H1 (cell line): ENCODE results near the gene GALNT13. TPM values are rescaled to one million over a fixed set of nuclear protein-coding genes. Genes with fewer than 3 reads are reported as not detected.

Experiments
- CTCF ChIA-PET: fragments of 300-600 bp; sonication (Branson Sonifier 250); formaldehyde crosslinking; loops from one replicate; lab custom pipeline; 2021; ENCODE audit not compliant: partially characterized antibody; lab: Charles Lee
- POLR2A ChIA-PET: fragments of 300-600 bp; sonication (Branson Sonifier 250); formaldehyde crosslinking; loops from one replicate; lab custom pipeline; 2021; ENCODE audit warnings: inconsistent platforms; ENCODE audit not compliant: partially characterized antibody; lab: Charles Lee
- DNase-seq, 2 experiments: peaks; one replicate each; pipeline versions ENCODE4 v3.0.0 to v3.0.0-alpha.2; 2010 to 2022; ENCODE audit warnings: low spot score in 2 of 2, low read depth in 1 of 2, mixed read lengths in 1 of 2
- FAIRE-seq: peaks from 2 replicates; lab custom pipeline; 2011; peaks lifted over from hg19 to GRCh38; lab: Jason Lieb, UNC
- H2AFZ ChIP-seq: 2 replicates; pipeline ENCODE4 v1.8.1; 2012; ENCODE audit warnings: low read length, inconsistent platforms
- H2AK5ac ChIP-seq: 2 replicates; pipeline ENCODE4 v1.6.1; 2013; ENCODE audit warnings: low read depth, low read length
- H2BK120ac ChIP-seq: replicated peaks from 2 replicates; pipeline ENCODE3; 2013; ENCODE audit warnings: low read depth, low read length, inconsistent platforms
- H2BK12ac ChIP-seq: 2 replicates; pipeline ENCODE4 v1.6.1; 2013; ENCODE audit warnings: low read depth, low read length
- H2BK15ac ChIP-seq: 2 replicates; pipeline ENCODE4 v1.6.1; 2013; ENCODE audit warnings: low read length
- H2BK20ac ChIP-seq: 2 replicates; pipeline ENCODE4 v1.6.1; 2013; ENCODE audit warnings: low read length
- H2BK5ac ChIP-seq: 2 replicates; pipeline ENCODE4 v1.6.1; 2013; ENCODE audit warnings: low read depth, low read length
- H3K14ac ChIP-seq: 2 replicates; pipeline ENCODE4 v1.6.1; 2013; ENCODE audit warnings: inconsistent platforms; ENCODE audit not compliant: insufficient read length
- H3K18ac ChIP-seq: 2 replicates; pipeline ENCODE4 v1.6.1; 2013; ENCODE audit warnings: low read length; ENCODE audit errors: extremely low read depth
- H3K23ac ChIP-seq: 2 replicates; pipeline ENCODE4 v1.6.1; 2013; ENCODE audit warnings: inconsistent platforms; ENCODE audit not compliant: insufficient read length
- H3K23me2 ChIP-seq: 2 replicates; pipeline ENCODE4 v1.6.1; 2013; ENCODE audit warnings: low read depth, low read length
- H3K27ac ChIP-seq: 2 replicates; pipeline ENCODE4 v1.6.1; 2011; ENCODE audit warnings: low read depth, low read length, inconsistent platforms
- H3K27me3 ChIP-seq, 4 experiments: replicated peaks in 1 of 4; 1 replicate in 1 of 4; 2 replicates in 3 of 4; pipeline versions ENCODE4 v1.6.1 to v1.8.1; 2011 to 2013; ENCODE audit warnings: low read length in 3 of 4, mild to moderate bottlenecking in 3 of 4, inconsistent platforms in 2 of 4, mixed read lengths in 2 of 4, moderate library complexity in 1 of 4; ENCODE audit not compliant: control insufficient read depth in 3 of 4, insufficient read depth in 3 of 4; ENCODE audit errors: extremely low read depth in 1 of 4
- H3K36me3 ChIP-seq, 4 experiments: 2 replicates each; pipeline versions ENCODE4 v1.6.1 to v1.8.1; 2011 to 2013; ENCODE audit warnings: mild to moderate bottlenecking in 4 of 4, low read length in 3 of 4, moderate library complexity in 2 of 4, control low read depth in 1 of 4, inconsistent platforms in 1 of 4; ENCODE audit not compliant: insufficient read depth in 4 of 4, control insufficient read depth in 2 of 4
- H3K4ac ChIP-seq: replicated peaks from 2 replicates; pipeline ENCODE3; 2013; ENCODE audit warnings: low read length, low read depth, mixed read lengths, inconsistent platforms; ENCODE audit not compliant: insufficient read length
- H3K4me1 ChIP-seq, 4 experiments: replicated peaks in 1 of 4; 1 replicate in 1 of 4; 2 replicates in 3 of 4; pipeline versions ENCODE4 v1.6.1 to v1.8.1; 2011 to 2013; ENCODE audit warnings: low read length in 3 of 4, inconsistent platforms in 2 of 4, mixed read lengths in 1 of 4; ENCODE audit not compliant: insufficient read depth in 4 of 4, control insufficient read depth in 3 of 4
- H3K4me2 ChIP-seq, 2 experiments: 2 replicates each; pipeline versions ENCODE4 v1.6.1 to v1.8.1; 2011 to 2013; ENCODE audit warnings: low read depth in 2 of 2, low read length in 2 of 2, control low read depth in 1 of 2, inconsistent platforms in 1 of 2, mild to moderate bottlenecking in 1 of 2; ENCODE audit not compliant: insufficient read depth in 1 of 2
- H3K4me3 ChIP-seq, 4 experiments: fragments of 200-600, 300-600 bp in 1 of 4; sonication (generic), shearing (Covaris generic), sonication (Bioruptor Twin) in 1 of 4; 2 replicates each; pipeline versions ENCODE4 v1.5.1 to v1.8.1; 2011 to 2016; ENCODE audit warnings: low read length in 4 of 4, low read depth in 3 of 4, control low read depth in 2 of 4, inconsistent platforms in 2 of 4, mild to moderate bottlenecking in 2 of 4, mixed read lengths in 1 of 4, moderate library complexity in 1 of 4; ENCODE audit not compliant: insufficient read depth in 2 of 4; ENCODE audit errors: extremely low read depth in 1 of 4
- H3K56ac ChIP-seq: replicated peaks from 2 replicates; pipeline ENCODE3; 2013; ENCODE audit warnings: low read depth, mild to moderate bottlenecking, mixed read lengths, low read length, inconsistent platforms; ENCODE audit not compliant: insufficient read length
- H3K79me1 ChIP-seq: 2 replicates; pipeline ENCODE4 v1.6.1; 2013; ENCODE audit warnings: low read depth, low read length, control low read depth
- H3K79me2 ChIP-seq, 2 experiments: 2 replicates each; pipeline versions ENCODE4 v1.6.1 to v1.8.1; 2012 to 2013; ENCODE audit warnings: low read length in 2 of 2, mild to moderate bottlenecking in 2 of 2, inconsistent platforms in 1 of 2; ENCODE audit not compliant: insufficient read depth in 2 of 2, control insufficient read depth in 1 of 2
- H3K9ac ChIP-seq, 4 experiments: replicated peaks in 1 of 4; 1 replicate in 1 of 4; 2 replicates in 3 of 4; pipeline versions ENCODE4 v1.6.1 to v1.8.1; 2011 to 2013; ENCODE audit warnings: low read depth in 3 of 4, low read length in 3 of 4, control low read depth in 2 of 4, mild to moderate bottlenecking in 2 of 4, moderate library complexity in 2 of 4, inconsistent platforms in 1 of 4; ENCODE audit errors: extremely low read depth in 1 of 4
- H3K9me3 ChIP-seq, 2 experiments: 2 replicates each; pipeline versions ENCODE4 v1.6.1 to v1.8.1; 2012 to 2013; ENCODE audit warnings: mild to moderate bottlenecking in 2 of 2, moderate library complexity in 2 of 2, control low read depth in 1 of 2, inconsistent platforms in 1 of 2, low read depth in 1 of 2, low read length in 1 of 2, mixed read lengths in 1 of 2; ENCODE audit not compliant: insufficient read depth in 2 of 2
- H4K20me1 ChIP-seq, 2 experiments: replicated peaks in 1 of 2; 2 replicates each; pipeline versions ENCODE3 to v1.8.1; 2011 to 2013; ENCODE audit warnings: inconsistent platforms in 2 of 2, low read length in 2 of 2, mild to moderate bottlenecking in 1 of 2; ENCODE audit not compliant: insufficient read depth in 2 of 2, control insufficient read depth in 1 of 2
- H4K5ac ChIP-seq: 2 replicates; pipeline ENCODE4 v1.6.1; 2013; ENCODE audit warnings: low read length, low read depth, mixed read lengths, inconsistent platforms; ENCODE audit not compliant: insufficient read length
- H4K8ac ChIP-seq: 2 replicates; pipeline ENCODE4 v1.8.0; 2013; ENCODE audit warnings: mild to moderate bottlenecking, moderate library complexity, low read length, inconsistent platforms; ENCODE audit not compliant: insufficient read depth; ENCODE audit errors: extremely low read depth
- H4K91ac ChIP-seq: replicated peaks from 2 replicates; pipeline ENCODE3; 2013; ENCODE audit warnings: low read length, mixed read lengths, inconsistent platforms; ENCODE audit not compliant: insufficient read length
- ASH2L ChIP-seq: fragments of 200-600, 300-600 bp; sonication (generic); IDR thresholded peaks from one replicate; pipeline ENCODE4 v1.7.1; 2017; ENCODE audit warnings: low read length
- CTBP2 ChIP-seq: IDR thresholded peaks from 2 replicates; pipeline ENCODE4 v1.7.0; 2011; ENCODE audit warnings: borderline replicate concordance, mild to moderate bottlenecking, moderate library complexity, mixed read lengths, low read length; ENCODE audit not compliant: insufficient read depth, insufficient read length
- EGR1 ChIP-seq: IDR thresholded peaks from 2 replicates; pipeline ENCODE4 v1.6.1; 2011; ENCODE audit warnings: low read depth, low read length, borderline replicate concordance
- KDM1A ChIP-seq: fragments of 200-600, 300-600 bp; sonication (generic); IDR thresholded peaks from 2 replicates; pipeline ENCODE4 v1.7.1; 2016; ENCODE audit warnings: mild to moderate bottlenecking, low read length, borderline replicate concordance
- MAX ChIP-seq: IDR thresholded peaks from 2 replicates; pipeline ENCODE4 v1.6.1; 2012; ENCODE audit warnings: inconsistent platforms
- POU5F1 ChIP-seq: IDR thresholded peaks from 2 replicates; pipeline ENCODE4 v1.6.1; 2011; ENCODE audit warnings: low read depth, mild to moderate bottlenecking, low read length, moderate library complexity
- RNF2 ChIP-seq: fragments of 200-900, 300-1000 bp; sonication (generic); IDR thresholded peaks from 2 replicates; pipeline ENCODE4 v1.7.1; 2016; ENCODE audit warnings: borderline replicate concordance, low read depth, mild to moderate bottlenecking, antibody characterized with exemption, low read length; ENCODE audit not compliant: poor library complexity, severe bottlenecking; ENCODE audit errors: missing control alignments
- SRF ChIP-seq: IDR thresholded peaks from 2 replicates; pipeline ENCODE4 v1.6.1; 2011; ENCODE audit warnings: mild to moderate bottlenecking, low read depth, low read length, moderate library complexity
- SUZ12 ChIP-seq: fragments of 200-600 bp; sonication (generic); IDR thresholded peaks from 2 replicates; pipeline ENCODE4 v1.6.1; 2012; ENCODE audit warnings: mild to moderate bottlenecking, inconsistent platforms, low read length, moderate library complexity, mixed read lengths
- TAF1 ChIP-seq: IDR thresholded peaks from 2 replicates; pipeline ENCODE4 v1.6.1; 2011; ENCODE audit warnings: mild to moderate bottlenecking, low read depth, low read length
- TAF7 ChIP-seq: optimal IDR thresholded peaks from 2 replicates; pipeline ENCODE3; 2011; ENCODE audit warnings: low read depth, mild to moderate bottlenecking, inconsistent platforms, low read length, moderate library complexity, borderline replicate concordance
- TCF12 ChIP-seq: IDR thresholded peaks from 2 replicates; pipeline ENCODE4 v1.6.1; 2011; ENCODE audit warnings: low read depth, mild to moderate bottlenecking, low read length
- YY1 ChIP-seq: IDR thresholded peaks from 2 replicates; pipeline ENCODE4 v1.6.1; 2011; ENCODE audit warnings: low read depth, mild to moderate bottlenecking, low read length
- polyA plus RNA-seq, 7 experiments: library from polyadenylated mRNA; depleted of rRNA in 3 of 7; stranded (reverse) in 5 of 7; unstranded in 2 of 7; fragments of >200 nt in 5 of 7; fragments of 200-250 nt in 2 of 7; gene quantifications; 1 replicate in 5 of 7; 2 replicates in 1 of 7; 4 replicates in 1 of 7; pipeline versions ENCODE4 v1.2.1 to v1.2.3, GENCODE V29; 2011 to 2013; ENCODE audit warnings: missing spikeins in 2 of 7, mixed read lengths in 2 of 7
- total RNA-seq: library from RNA; stranded (reverse); fragmentation: NEBNext Ultra II Directional; extraction: Animal tissue kit (Norgen Biotek cat#: 25700); gene quantifications from 2 replicates; pipeline ENCODE4 v1.2.1, GENCODE V29; 2021
- TF ChIP-seq, protein P1 (sequence below): IDR thresholded peaks from 2 replicates; pipeline ENCODE4 v1.6.1; 2012; ENCODE audit warnings: inconsistent platforms

Gene GALNT13
- total and polyA plus RNA-seq, 2 of the 8 experiments (the other 6 are each of a cell fraction or from before 2014, with no cell fraction given) = 3.2 to 9.6 TPM

- Histone ChIP-seq H3K79me2 (no peaks in the 10 kb centered on the region), H2AFZ (no peak overlapping the region), H3K36me3 (no peaks in the 10 kb centered on the region), H3K14ac (no peak overlapping the region), H4K91ac (no peak overlapping the region), H3K23me2 (no peaks in the 10 kb centered on the region), H2AK5ac (no peak overlapping the region), H3K9me3 (no peaks in the 10 kb centered on the region), H2BK20ac (no peak overlapping the region), H3K4ac (no peak overlapping the region), H3K4me3 (no peak overlapping the region), H3K9ac (no peak overlapping the region), H3K79me1 (no peaks in the 10 kb centered on the region), H2BK120ac (no peak overlapping the region), H3K23ac (no peak overlapping the region), H2BK5ac (no peak overlapping the region), H3K56ac (no peak overlapping the region), H2BK15ac (no peak overlapping the region), H3K4me1 (no peaks in the 10 kb centered on the region), H3K27me3 (no peaks in the 10 kb centered on the region), H3K27ac (no peak overlapping the region), H4K5ac (no peak overlapping the region), H3K4me2 (no peak overlapping the region), H4K8ac (no peak overlapping the region), H4K20me1 (no peaks in the 10 kb centered on the region), H3K18ac (no peak overlapping the region), H2BK12ac (no peak overlapping the region)
- FAIRE-seq (no peak), DNase-seq (no peak)
- ChIA-PET CTCF (interaction anchor here (0.6 to 1.8 kb wide), 2 partner anchors 11 to 354 kb away, joined by 3 to 8 read pairs; no protein-coding TSS in a partner anchor), POLR2A (no interaction called here)
- TF ChIP-seq EGR1 (no peak), KDM1A (no peak), YY1 (no peak), SRF (no peak), SUZ12 (no peak), RNF2 (no peak), CTBP2 (no peak), TCF12 (no peak), MAX (no peak), TAF7 (no peak), POU5F1 (no peak), TAF1 (no peak), ASH2L (no peak)
- TF ChIP-seq, protein P1, sequence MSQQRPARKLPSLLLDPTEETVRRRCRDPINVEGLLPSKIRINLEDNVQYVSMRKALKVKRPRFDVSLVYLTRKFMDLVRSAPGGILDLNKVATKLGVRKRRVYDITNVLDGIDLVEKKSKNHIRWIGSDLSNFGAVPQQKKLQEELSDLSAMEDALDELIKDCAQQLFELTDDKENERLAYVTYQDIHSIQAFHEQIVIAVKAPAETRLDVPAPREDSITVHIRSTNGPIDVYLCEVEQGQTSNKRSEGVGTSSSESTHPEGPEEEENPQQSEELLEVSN = no peak
These were observed 625.3 kb downstream of the GALNT13 start for GRCh38 chr2:154497019-154497418.
